Measurements from ENCODE around the gene SCTR. TPM values are rescaled to one million over a fixed set of nuclear protein-coding genes. Genes with fewer than 3 reads are reported as not detected.

SCTR gene
- total RNA-seq, 1 experiment from 2014 or later: not detected

GRCh38 chr2:119480718-119481142, 43.6 kb downstream of the SCTR start:
- no peaks in the 10 kb centered on the region for H3K27me3 ChIP-seq (ENCODE audit: low read length)
- H4K20me1 ChIP-seq (ENCODE audit: low read length): no peaks in the 10 kb centered on the region
- no peaks in the 10 kb centered on the region for H3K36me3 ChIP-seq (ENCODE audit: low read depth, low read length)
- DNase-seq (no peak), ATAC-seq (no peak)
- H3K27ac ChIP-seq (ENCODE audit: low read length): no peak overlapping the region
- intact Hi-C loops (cut with micrococcal nuclease): no loop called here
- CTCF ChIA-PET: no interaction called here
- TF ChIP-seq EZH2 (IDR thresholded peaks at IDR 0.05; ENCODE audit: low read length, unreplicated experiment) (no peak), EZH2phosphoT487 (IDR thresholded peaks at IDR 0.05; ENCODE audit: borderline replicate concordance, low read length) (no peak), CTCF (conservative IDR thresholded peaks at IDR 0.05; ENCODE audit: low read depth, low read length) (no peak)
- H3F3A ChIP-seq (ENCODE audit: low read length, unreplicated experiment): no peaks in the 10 kb centered on the region
- no peak overlapping the region for H2AFZ ChIP-seq (ENCODE audit: low read length)
- H3K4me3 ChIP-seq (ENCODE audit: low read length): no peak overlapping the region
- POLR2A ChIA-PET (ENCODE audit: unreplicated experiment): no interaction called here
- no peaks in the 10 kb centered on the region for H3K9me2 ChIP-seq (replicated peaks; ENCODE audit: low read length)
- H3K4me2 ChIP-seq (ENCODE audit: low read length): no peak overlapping the region
- H3K9ac ChIP-seq (ENCODE audit: low read length): no peak overlapping the region
- peaks cover 11% of the 10 kb centered on the region; the same call in 1 of the 2 replicates for H3K4me1 ChIP-seq (ENCODE audit: insufficient read depth, low read length)
- H3K9me3 ChIP-seq (ENCODE audit: low read length): no peaks in the 10 kb centered on the region
- no peaks in the 10 kb centered on the region for H3K79me2 ChIP-seq (ENCODE audit: low read length)
- BruUV-seq (replicated peaks): no TSS peak

GRCh38 chr2:119480184-119480583, 44.1 kb downstream of the SCTR start:
- H3K9me3 ChIP-seq (ENCODE audit: low read length): no peaks in the 10 kb centered on the region
- no peak overlapping the region for H2AFZ ChIP-seq (ENCODE audit: low read length)
- ATAC-seq (no peak), DNase-seq (no peak)
- CTCF ChIA-PET: no interaction called here
- no TSS peak for BruUV-seq (replicated peaks)
- no peak for TF ChIP-seq CTCF (conservative IDR thresholded peaks at IDR 0.05; ENCODE audit: low read depth, low read length)
- no peak for TF ChIP-seq EZH2 (IDR thresholded peaks at IDR 0.05; ENCODE audit: low read length, unreplicated experiment)
- no peak for TF ChIP-seq EZH2phosphoT487 (IDR thresholded peaks at IDR 0.05; ENCODE audit: borderline replicate concordance, low read length)
- no peak overlapping the region for H3K27ac ChIP-seq (ENCODE audit: low read length)
- H3K4me2 ChIP-seq (ENCODE audit: low read length): no peak overlapping the region
- H4K20me1 ChIP-seq (ENCODE audit: low read length): no peaks in the 10 kb centered on the region
- H3K4me3 ChIP-seq (ENCODE audit: low read length): no peak overlapping the region
- intact Hi-C loops (cut with micrococcal nuclease): no loop called here
- peaks cover 10% of the 10 kb centered on the region; the same call in 1 of the 2 replicates for H3K4me1 ChIP-seq (ENCODE audit: insufficient read depth, low read length)
- no peaks in the 10 kb centered on the region for H3K9me2 ChIP-seq (replicated peaks; ENCODE audit: low read length)
- no peaks in the 10 kb centered on the region for H3F3A ChIP-seq (ENCODE audit: low read length, unreplicated experiment)
- POLR2A ChIA-PET (ENCODE audit: unreplicated experiment): no interaction called here
- H3K27me3 ChIP-seq (ENCODE audit: low read length): no peaks in the 10 kb centered on the region
- H3K36me3 ChIP-seq (ENCODE audit: low read depth, low read length): no peaks in the 10 kb centered on the region
- H3K9ac ChIP-seq (ENCODE audit: low read length): no peak overlapping the region
- H3K79me2 ChIP-seq (ENCODE audit: low read length): no peaks in the 10 kb centered on the region

GRCh38 chr2:119478978-119479295, 45.3 kb downstream of the SCTR start:
- 0 out of 2 replicates have a peak, but pooled peaks cover 4% of the 10 kb centered on the region for H3K4me1 ChIP-seq (ENCODE audit: insufficient read depth, low read length)
- no peak overlapping the region for H3K4me2 ChIP-seq (ENCODE audit: low read length)
- intact Hi-C loops (cut with micrococcal nuclease): no loop called here
- H3K36me3 ChIP-seq (ENCODE audit: low read depth, low read length): no peaks in the 10 kb centered on the region
- no peak for ATAC-seq
- H2AFZ ChIP-seq (ENCODE audit: low read length): no peak overlapping the region
- no peak overlapping the region for H3K4me3 ChIP-seq (ENCODE audit: low read length)
- POLR2A ChIA-PET (ENCODE audit: unreplicated experiment): no interaction called here
- no peaks in the 10 kb centered on the region for H3K9me2 ChIP-seq (replicated peaks; ENCODE audit: low read length)
- no peaks in the 10 kb centered on the region for H3K79me2 ChIP-seq (ENCODE audit: low read length)
- no peaks in the 10 kb centered on the region for H3K27me3 ChIP-seq (ENCODE audit: low read length)
- CTCF ChIA-PET: no interaction called here
- no peaks in the 10 kb centered on the region for H3F3A ChIP-seq (ENCODE audit: low read length, unreplicated experiment)
- no peak for DNase-seq
- no peaks in the 10 kb centered on the region for H3K9me3 ChIP-seq (ENCODE audit: low read length)
- TF ChIP-seq CTCF (conservative IDR thresholded peaks at IDR 0.05; ENCODE audit: low read depth, low read length) (no peak), EZH2 (IDR thresholded peaks at IDR 0.05; ENCODE audit: low read length, unreplicated experiment) (no peak), EZH2phosphoT487 (IDR thresholded peaks at IDR 0.05; ENCODE audit: borderline replicate concordance, low read length) (no peak)
- no peak overlapping the region for H3K9ac ChIP-seq (ENCODE audit: low read length)
- no peaks in the 10 kb centered on the region for H4K20me1 ChIP-seq (ENCODE audit: low read length)
- no TSS peak for BruUV-seq (replicated peaks)
- no peak overlapping the region for H3K27ac ChIP-seq (ENCODE audit: low read length)
